Right renal cortex interstitium (tissue), 3 donors: ENCODE data around the gene PACRG. TPM values are rescaled to one million over a fixed set of nuclear protein-coding genes. Genes with fewer than 3 reads are reported as not detected.

Source experiments
- DNase-seq, 3 donors: peaks; one replicate each; pipeline ENCODE4 v3.0.0-alpha.2; 2013; ENCODE audit warnings: low read depth in 3 of 3, low spot score in 2 of 3
- polyA plus RNA-seq, 3 donors: library from polyadenylated mRNA; unstranded; fragments of 120-200 nt; gene quantifications; one replicate each; pipeline ENCODE4 v1.2.1, GENCODE V29; 2013; ENCODE audit not compliant: insufficient read length in 3 of 3

The PACRG gene
- polyA plus RNA-seq, 3 donors, result 14.0 to 20.8 (median 20.7) TPM

- DNase-seq, result no peak
These were observed 336.6 kb downstream of the PACRG start for GRCh38 chr6:163064397-163064796.

GRCh38 chr6:163066200-163066599, 338.4 kb downstream of the PACRG start:
- no peak for DNase-seq

- no peak for DNase-seq
These were observed 349.4 kb downstream of the PACRG start for GRCh38 chr6:163077134-163077533.

- no peak for DNase-seq
These were observed 350.9 kb downstream of the PACRG start for GRCh38 chr6:163078712-163079111.

GRCh38 chr6:163080228-163080627, 352.5 kb downstream of the PACRG start:
- no peak for DNase-seq

- DNase-seq, result no peak
These were observed 355.4 kb downstream of the PACRG start for GRCh38 chr6:163083141-163083540.

- no peak for DNase-seq
These were observed 357.7 kb downstream of the PACRG start for GRCh38 chr6:163085426-163085825.

GRCh38 chr6:163085861-163086623, 358.3 kb downstream of the PACRG start:
- no peak for DNase-seq

- DNase-seq, result no peak
These were observed 358.8 kb downstream of the PACRG start for GRCh38 chr6:163086624-163086920.

GRCh38 chr6:163087981-163088380, 360.2 kb downstream of the PACRG start:
- DNase-seq, result no peak

GRCh38 chr6:163092876-163093275, 365.1 kb downstream of the PACRG start:
- no peak for DNase-seq

- DNase-seq, result no peak
These were observed 367.1 kb downstream of the PACRG start for GRCh38 chr6:163094881-163095280.

GRCh38 chr6:163095401-163095800, 367.6 kb downstream of the PACRG start:
- DNase-seq, result no peak

GRCh38 chr6:163098827-163099479, 371.2 kb downstream of the PACRG start:
- no peak for DNase-seq

- no peak for DNase-seq
These were observed 371.9 kb downstream of the PACRG start for GRCh38 chr6:163099621-163100171.

- DNase-seq, result no peak
These were observed 372.5 kb downstream of the PACRG start for GRCh38 chr6:163100259-163100658.

GRCh38 chr6:163113358-163113962, 385.7 kb downstream of the PACRG start:
- no peak for DNase-seq

GRCh38 chr6:163118941-163119340, 391.2 kb downstream of the PACRG start:
- no peak for DNase-seq

- no peak for DNase-seq
These were observed 392.4 kb downstream of the PACRG start for GRCh38 chr6:163120223-163120622.

- no peak for DNase-seq
These were observed 393.5 kb downstream of the PACRG start for GRCh38 chr6:163121270-163121669.

GRCh38 chr6:163122365-163122764, 394.6 kb downstream of the PACRG start:
- DNase-seq, result no peak

- no peak for DNase-seq
These were observed 395.3 kb downstream of the PACRG start for GRCh38 chr6:163123098-163123497.
